Heart left ventricle (tissue), 13 donors: Measurements from ENCODE around the gene ARID5B.

Experiments used
- POLR2A ChIP-seq, 2 donors: fragments of 450-650 bp; IDR thresholded peaks; one replicate each; pipeline ENCODE4 v1.6.1; 2017; ENCODE audit warnings: antibody characterized with exemption in 2 of 2, mild to moderate bottlenecking in 2 of 2, moderate library complexity in 2 of 2
- TF ChIP-seq, protein P1 (sequence below), 12 donors: fragments of 200-600 bp; sonication (generic) in 4 of 12; IDR thresholded peaks; one replicate each; pipeline versions ENCODE4 v1.5.0 to v1.8.0; 2018 to 2022; ENCODE audit warnings: antibody characterized with exemption in 12 of 12, mild to moderate bottlenecking in 5 of 12
- donor health status: ischemic (EF 13 %, LVEDD 7.1; RV severe dilation, severe dysfunction).
- donor health status: DM: no; HTN: yes; CAD: no.
- donor health status: DM: no; HTN: no; CAD: no.
- donor health status: ischemic (EF 25% LVEDD 6.9; RV normal size, moderate dysfunction).
- donor health status: ischemic (EF 25% LVEDD 5.7; RV mildly dilated, moderate dysfunction).
- donor health status: ischemic (EF 35%, LVEDD 5.7; RV mildly dilated, moderate dysfunction).
- donor health status: nonischemic (EF 11% LVEDD 7.7; RV severe dilation, severe dysfunction).
- donor health status: DM: yes; HTN: yes; CAD: no.
- donor health status: PGD.
- donor health status: ischemic (EF 29% LVEDD 5.4; RV normal size, mild dysfunction).
- donor health status: nonischemic (EF 23%, LVEDD 6.1; RV moderate dilation, normal function).

DNA sequence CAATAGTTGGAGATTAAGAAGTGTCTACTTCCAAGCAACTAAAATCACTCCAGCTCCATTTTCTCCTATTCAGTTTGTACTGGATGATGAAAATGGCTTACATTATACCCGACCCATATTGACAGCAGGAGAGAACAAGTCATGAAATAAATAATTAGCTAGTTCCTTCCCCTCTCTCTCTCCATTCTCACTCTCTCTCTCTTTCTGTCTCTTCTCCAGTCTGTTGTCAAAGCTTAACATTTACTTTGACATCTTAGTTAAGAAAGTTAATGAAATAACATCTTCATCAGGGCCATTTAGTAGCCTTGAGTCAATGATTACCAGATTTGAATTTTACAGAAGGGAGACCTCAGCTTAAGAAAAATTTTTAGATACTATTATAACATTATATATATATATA is 138.5 kb downstream of the ARID5B start:
- TF ChIP-seq, protein P1, sequence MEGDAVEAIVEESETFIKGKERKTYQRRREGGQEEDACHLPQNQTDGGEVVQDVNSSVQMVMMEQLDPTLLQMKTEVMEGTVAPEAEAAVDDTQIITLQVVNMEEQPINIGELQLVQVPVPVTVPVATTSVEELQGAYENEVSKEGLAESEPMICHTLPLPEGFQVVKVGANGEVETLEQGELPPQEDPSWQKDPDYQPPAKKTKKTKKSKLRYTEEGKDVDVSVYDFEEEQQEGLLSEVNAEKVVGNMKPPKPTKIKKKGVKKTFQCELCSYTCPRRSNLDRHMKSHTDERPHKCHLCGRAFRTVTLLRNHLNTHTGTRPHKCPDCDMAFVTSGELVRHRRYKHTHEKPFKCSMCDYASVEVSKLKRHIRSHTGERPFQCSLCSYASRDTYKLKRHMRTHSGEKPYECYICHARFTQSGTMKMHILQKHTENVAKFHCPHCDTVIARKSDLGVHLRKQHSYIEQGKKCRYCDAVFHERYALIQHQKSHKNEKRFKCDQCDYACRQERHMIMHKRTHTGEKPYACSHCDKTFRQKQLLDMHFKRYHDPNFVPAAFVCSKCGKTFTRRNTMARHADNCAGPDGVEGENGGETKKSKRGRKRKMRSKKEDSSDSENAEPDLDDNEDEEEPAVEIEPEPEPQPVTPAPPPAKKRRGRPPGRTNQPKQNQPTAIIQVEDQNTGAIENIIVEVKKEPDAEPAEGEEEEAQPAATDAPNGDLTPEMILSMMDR (IDR thresholded peaks at IDR 0.05) = no peak
- TF ChIP-seq POLR2A (IDR thresholded peaks at IDR 0.05) = no peak
